WTC11 (cell line): Measurements from ENCODE around the gene PANK3. TPM values are rescaled to one million over a fixed set of nuclear protein-coding genes. Genes with fewer than 3 reads are reported as not detected.

ENCODE experiments used
- ATAC-seq: fragments of 200-7000 bp; cut with Tn5 transposase; 2 replicates; pipeline ENCODE4 v1.10.0; 2021; ENCODE audit warnings: mild to moderate bottlenecking, moderate library complexity
- CTCF ChIA-PET: fragments of 300-600 bp; sonication (Branson Sonifier 250); formaldehyde crosslinking; loops from one replicate; lab custom pipeline; 2021; ENCODE audit warnings: antibody characterized with exemption; lab: Charles Lee
- POLR2A ChIA-PET: fragments of 350-600 bp; sonication (Branson Sonifier 250); formaldehyde crosslinking; loops from one replicate; lab custom pipeline; 2021; ENCODE audit warnings: antibody characterized with exemption; lab: Charles Lee
- DNase-seq: peaks from one replicate; pipeline ENCODE4 v3.0.0; 2021; ENCODE audit warnings: low spot score
- H3K27ac Mint-ChIP-seq: 2 replicates; pipeline ENCODE4 v1.8.0; 2021; ENCODE audit warnings: mixed read lengths
- H3K27me3 Mint-ChIP-seq: 2 replicates; pipeline ENCODE4 v1.8.0; 2021; ENCODE audit warnings: low read depth, mild to moderate bottlenecking, moderate library complexity, mixed read lengths
- H3K36me3 Mint-ChIP-seq: 2 replicates; pipeline ENCODE4 v1.8.0; 2021; ENCODE audit warnings: mixed read lengths
- H3K4me1 Mint-ChIP-seq: 2 replicates; pipeline ENCODE4 v1.8.0; 2022; ENCODE audit warnings: mixed read lengths
- H3K4me3 Mint-ChIP-seq: 2 replicates; pipeline ENCODE4 v1.8.0; 2021; ENCODE audit warnings: mild to moderate bottlenecking, moderate library complexity, mixed read lengths
- H3K9me3 Mint-ChIP-seq: 2 replicates; pipeline ENCODE4 v1.8.0; 2021; ENCODE audit warnings: mixed read lengths
- EMX1 ChIP-seq: fragments of 250-450 bp; sonication (Bioruptor Pico); IDR thresholded peaks from 2 replicates; pipeline ENCODE4 v1.8.0; 2021; ENCODE audit warnings: mild to moderate bottlenecking
- ESRRA ChIP-seq: sonication (generic); formaldehyde crosslinking; IDR thresholded peaks from 2 replicates; pipeline ENCODE4 v1.8.1; 2022; ENCODE audit warnings: mild to moderate bottlenecking, missing genetic modification reagents, borderline replicate concordance
- GRHL2 ChIP-seq: fragments of 250-450 bp; sonication (Bioruptor Pico); IDR thresholded peaks from 2 replicates; pipeline ENCODE4 v1.8.0; 2022; ENCODE audit warnings: mild to moderate bottlenecking, moderate library complexity; ENCODE audit not compliant: insufficient replicate concordance, severe bottlenecking
- GTF2I ChIP-seq: fragments of 250-450 bp; sonication (Bioruptor Pico); conservative IDR thresholded peaks from 2 replicates; pipeline ENCODE4 v1.4.0; 2021; ENCODE audit warnings: mild to moderate bottlenecking
- NR1H2 ChIP-seq: sonication (generic); formaldehyde crosslinking; IDR thresholded peaks from 2 replicates; pipeline ENCODE4 v1.9.0; 2021; ENCODE audit warnings: mild to moderate bottlenecking, moderate library complexity, missing genetic modification reagents
- NR3C1 ChIP-seq: sonication (generic); formaldehyde crosslinking; conservative IDR thresholded peaks from 2 replicates; pipeline ENCODE4 v1.8.1; 2023; ENCODE audit warnings: low read depth, mild to moderate bottlenecking, missing genetic modification reagents
- OVOL2 ChIP-seq: fragments of 250-450 bp; sonication (Bioruptor Pico); IDR thresholded peaks from 2 replicates; pipeline ENCODE4 v1.9.0; 2021; ENCODE audit warnings: mild to moderate bottlenecking, borderline replicate concordance
- SMAD3 ChIP-seq: sonication (generic); formaldehyde crosslinking; IDR thresholded peaks from 2 replicates; pipeline ENCODE4 v1.8.0; 2022; ENCODE audit warnings: missing genetic modification reagents, mild to moderate bottlenecking, borderline replicate concordance
- SP1 ChIP-seq: sonication (generic); formaldehyde crosslinking; conservative IDR thresholded peaks from 2 replicates; pipeline ENCODE4 v1.8.1; 2022; ENCODE audit warnings: missing genetic modification reagents
- TEAD4 ChIP-seq: sonication (generic); formaldehyde crosslinking; IDR thresholded peaks from 2 replicates; pipeline ENCODE4 v1.8.0; 2022; ENCODE audit warnings: mild to moderate bottlenecking, missing genetic modification reagents
- ZNF219 ChIP-seq: sonication (generic); formaldehyde crosslinking; IDR thresholded peaks from 2 replicates; pipeline ENCODE4 v1.8.0; 2023; ENCODE audit warnings: missing genetic modification reagents, mild to moderate bottlenecking, borderline replicate concordance
- ZNF423 ChIP-seq: fragments of 250-450 bp; sonication (Bioruptor Pico); IDR thresholded peaks from 2 replicates; pipeline ENCODE4 v2.1.2; 2022; ENCODE audit warnings: mild to moderate bottlenecking, moderate library complexity
- total RNA-seq: library from RNA; stranded (reverse); gene quantifications from 3 replicates; pipeline ENCODE4 v1.2.3, GENCODE V29; 2021
- TF ChIP-seq, protein P1 (sequence below): sonication (generic); formaldehyde crosslinking; IDR thresholded peaks from 2 replicates; pipeline ENCODE4 v1.8.0; 2022; ENCODE audit warnings: mild to moderate bottlenecking, missing genetic modification reagents
- TF ChIP-seq, protein P2 (sequence below): fragments of 250-450 bp; sonication (Bioruptor Pico); IDR thresholded peaks from 2 replicates; pipeline ENCODE4 v2.1.2; 2022; ENCODE audit warnings: mild to moderate bottlenecking, moderate library complexity
- TF ChIP-seq, protein P3 (sequence below): sonication (generic); formaldehyde crosslinking; IDR thresholded peaks from 2 replicates; pipeline ENCODE4 v1.8.1; 2022; ENCODE audit warnings: mild to moderate bottlenecking, moderate library complexity, missing genetic modification reagents
- TF ChIP-seq, protein P4 (sequence below): sonication (generic); formaldehyde crosslinking; IDR thresholded peaks from 2 replicates; pipeline ENCODE4 v1.8.1; 2022; ENCODE audit warnings: mild to moderate bottlenecking, missing genetic modification reagents, moderate library complexity, borderline replicate concordance
- TF ChIP-seq, protein P5 (sequence below): sonication (generic); formaldehyde crosslinking; IDR thresholded peaks from 2 replicates; pipeline ENCODE4 v1.8.1; 2023; ENCODE audit warnings: mild to moderate bottlenecking, missing genetic modification reagents, moderate library complexity
- TF ChIP-seq, protein P6 (sequence below): fragments of 250-450 bp; sonication (Bioruptor Pico); IDR thresholded peaks from 2 replicates; pipeline ENCODE4 v1.9.0; 2021; ENCODE audit warnings: moderate library complexity, mild to moderate bottlenecking, inconsistent platforms, borderline replicate concordance
- TF ChIP-seq, protein P7 (sequence below): sonication (generic); formaldehyde crosslinking; IDR thresholded peaks from 2 replicates; pipeline ENCODE4 v1.8.1; 2023; ENCODE audit warnings: mild to moderate bottlenecking, moderate library complexity, missing genetic modification reagents
- TF ChIP-seq, protein P8 (sequence below): sonication (generic); formaldehyde crosslinking; IDR thresholded peaks from 2 replicates; pipeline ENCODE4 v1.8.1; 2022; ENCODE audit warnings: low read depth, mild to moderate bottlenecking, moderate library complexity, missing genetic modification reagents, borderline replicate concordance
- TF ChIP-seq, protein P9 (sequence below): sonication (generic); formaldehyde crosslinking; IDR thresholded peaks from 2 replicates; pipeline ENCODE4 v1.8.0; 2022; ENCODE audit warnings: mild to moderate bottlenecking, missing genetic modification reagents
- TF ChIP-seq, protein P10 (sequence below): sonication (generic); formaldehyde crosslinking; IDR thresholded peaks from 2 replicates; pipeline ENCODE4 v1.8.1; 2022; ENCODE audit warnings: low read depth, missing genetic modification reagents, borderline replicate concordance

The PANK3 gene
- total RNA-seq, 1 experiment from 2014 or later, result 90.2 TPM

DNA sequence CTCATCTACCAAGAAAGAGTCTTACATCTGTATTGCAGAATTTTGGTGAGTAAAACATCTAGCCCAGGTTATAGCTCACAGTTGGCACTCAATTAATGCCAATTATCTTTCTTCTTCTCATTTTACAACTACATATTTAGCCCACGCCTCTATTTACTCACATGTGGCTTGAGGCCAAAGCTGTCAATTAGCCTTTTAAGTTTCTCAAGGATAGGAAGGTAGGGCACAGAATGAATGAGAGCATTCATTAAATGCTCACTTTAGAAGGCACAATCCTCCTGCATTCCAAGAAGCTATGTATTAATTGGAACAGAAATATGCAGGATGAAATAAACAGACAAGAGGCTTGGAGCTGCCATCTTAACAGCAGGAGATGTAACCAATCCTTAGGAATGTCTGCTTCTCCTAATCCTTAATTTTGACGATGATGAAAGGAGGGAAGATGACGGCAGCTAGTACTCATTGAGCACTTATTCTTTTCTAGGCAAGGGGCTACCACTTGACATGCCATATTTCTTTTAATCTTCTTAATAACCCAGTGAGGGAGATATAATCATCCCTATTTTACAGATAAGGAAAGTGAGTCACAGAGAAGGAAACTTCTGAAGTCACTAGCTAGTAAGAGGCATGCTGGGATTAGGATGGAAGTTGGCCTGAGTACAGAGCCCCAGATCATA is 30.8 kb upstream of the PANK3 start (continued):
- TF ChIP-seq, protein P1, sequence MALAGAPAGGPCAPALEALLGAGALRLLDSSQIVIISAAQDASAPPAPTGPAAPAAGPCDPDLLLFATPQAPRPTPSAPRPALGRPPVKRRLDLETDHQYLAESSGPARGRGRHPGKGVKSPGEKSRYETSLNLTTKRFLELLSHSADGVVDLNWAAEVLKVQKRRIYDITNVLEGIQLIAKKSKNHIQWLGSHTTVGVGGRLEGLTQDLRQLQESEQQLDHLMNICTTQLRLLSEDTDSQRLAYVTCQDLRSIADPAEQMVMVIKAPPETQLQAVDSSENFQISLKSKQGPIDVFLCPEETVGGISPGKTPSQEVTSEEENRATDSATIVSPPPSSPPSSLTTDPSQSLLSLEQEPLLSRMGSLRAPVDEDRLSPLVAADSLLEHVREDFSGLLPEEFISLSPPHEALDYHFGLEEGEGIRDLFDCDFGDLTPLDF, result no peak
- no peak for TF ChIP-seq SP1 (CRISPR knock-in tag)
- TF ChIP-seq GRHL2 (CRISPR knock-in tag), result no peak
- TF ChIP-seq, protein P2, sequence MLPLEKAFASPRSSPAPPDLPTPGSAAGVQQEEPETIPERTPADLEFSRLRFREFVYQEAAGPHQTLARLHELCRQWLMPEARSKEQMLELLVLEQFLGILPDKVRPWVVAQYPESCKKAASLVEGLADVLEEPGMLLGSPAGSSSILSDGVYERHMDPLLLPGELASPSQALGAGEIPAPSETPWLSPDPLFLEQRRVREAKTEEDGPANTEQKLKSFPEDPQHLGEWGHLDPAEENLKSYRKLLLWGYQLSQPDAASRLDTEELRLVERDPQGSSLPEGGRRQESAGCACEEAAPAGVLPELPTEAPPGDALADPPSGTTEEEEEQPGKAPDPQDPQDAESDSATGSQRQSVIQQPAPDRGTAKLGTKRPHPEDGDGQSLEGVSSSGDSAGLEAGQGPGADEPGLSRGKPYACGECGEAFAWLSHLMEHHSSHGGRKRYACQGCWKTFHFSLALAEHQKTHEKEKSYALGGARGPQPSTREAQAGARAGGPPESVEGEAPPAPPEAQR (CRISPR knock-in tag), result no peak
- TF ChIP-seq, protein P3, sequence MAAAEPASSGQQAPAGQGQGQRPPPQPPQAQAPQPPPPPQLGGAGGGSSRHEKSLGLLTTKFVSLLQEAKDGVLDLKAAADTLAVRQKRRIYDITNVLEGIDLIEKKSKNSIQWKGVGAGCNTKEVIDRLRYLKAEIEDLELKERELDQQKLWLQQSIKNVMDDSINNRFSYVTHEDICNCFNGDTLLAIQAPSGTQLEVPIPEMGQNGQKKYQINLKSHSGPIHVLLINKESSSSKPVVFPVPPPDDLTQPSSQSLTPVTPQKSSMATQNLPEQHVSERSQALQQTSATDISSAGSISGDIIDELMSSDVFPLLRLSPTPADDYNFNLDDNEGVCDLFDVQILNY (CRISPR knock-in tag), result no peak
- no peak for TF ChIP-seq OVOL2 (CRISPR knock-in tag)
- TF ChIP-seq, protein P4, sequence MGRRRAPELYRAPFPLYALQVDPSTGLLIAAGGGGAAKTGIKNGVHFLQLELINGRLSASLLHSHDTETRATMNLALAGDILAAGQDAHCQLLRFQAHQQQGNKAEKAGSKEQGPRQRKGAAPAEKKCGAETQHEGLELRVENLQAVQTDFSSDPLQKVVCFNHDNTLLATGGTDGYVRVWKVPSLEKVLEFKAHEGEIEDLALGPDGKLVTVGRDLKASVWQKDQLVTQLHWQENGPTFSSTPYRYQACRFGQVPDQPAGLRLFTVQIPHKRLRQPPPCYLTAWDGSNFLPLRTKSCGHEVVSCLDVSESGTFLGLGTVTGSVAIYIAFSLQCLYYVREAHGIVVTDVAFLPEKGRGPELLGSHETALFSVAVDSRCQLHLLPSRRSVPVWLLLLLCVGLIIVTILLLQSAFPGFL (CRISPR knock-in tag), result no peak
- no peak for TF ChIP-seq NR1H2 (CRISPR knock-in tag)
- no peak for TF ChIP-seq SMAD3 (CRISPR knock-in tag)
- TF ChIP-seq TEAD4 (CRISPR knock-in tag), result no peak
- no peak for TF ChIP-seq ZNF423
- no peak for TF ChIP-seq ZNF219 (CRISPR knock-in tag)
- no peak for TF ChIP-seq EMX1 (CRISPR knock-in tag)
- TF ChIP-seq, protein P5, sequence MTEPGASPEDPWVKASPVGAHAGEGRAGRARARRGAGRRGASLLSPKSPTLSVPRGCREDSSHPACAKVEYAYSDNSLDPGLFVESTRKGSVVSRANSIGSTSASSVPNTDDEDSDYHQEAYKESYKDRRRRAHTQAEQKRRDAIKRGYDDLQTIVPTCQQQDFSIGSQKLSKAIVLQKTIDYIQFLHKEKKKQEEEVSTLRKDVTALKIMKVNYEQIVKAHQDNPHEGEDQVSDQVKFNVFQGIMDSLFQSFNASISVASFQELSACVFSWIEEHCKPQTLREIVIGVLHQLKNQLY (CRISPR knock-in tag), result no peak
- TF ChIP-seq NR3C1 (CRISPR knock-in tag), result no peak

DNA sequence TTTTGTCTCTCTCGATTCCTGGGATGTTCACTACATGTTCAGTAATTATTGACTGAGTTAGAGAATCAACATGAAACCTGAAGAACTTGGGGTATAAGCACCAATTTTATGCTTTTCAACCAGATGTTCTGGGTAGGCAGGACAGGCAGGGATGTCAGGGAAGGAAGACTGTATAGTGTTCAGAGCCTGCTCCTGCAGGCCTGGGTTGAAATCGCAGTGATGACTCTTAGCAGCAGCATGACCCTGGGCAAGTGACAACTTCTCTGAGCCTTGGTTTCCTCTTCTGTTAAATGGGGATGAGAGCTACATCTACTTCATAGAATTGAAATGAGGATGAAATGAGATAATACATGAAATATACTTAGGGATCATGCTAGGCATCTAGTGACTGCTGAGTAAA is 29.7 kb upstream of the PANK3 start:
- Mint-ChIP-seq H3K4me3 (no peak overlapping the region), H3K27me3 (no peaks in the 10 kb centered on the region), H3K36me3 (no peaks in the 10 kb centered on the region), H3K27ac (no peak overlapping the region), H3K4me1 (no peaks in the 10 kb centered on the region), H3K9me3 (no peaks in the 10 kb centered on the region)
- TF ChIP-seq, protein P6, sequence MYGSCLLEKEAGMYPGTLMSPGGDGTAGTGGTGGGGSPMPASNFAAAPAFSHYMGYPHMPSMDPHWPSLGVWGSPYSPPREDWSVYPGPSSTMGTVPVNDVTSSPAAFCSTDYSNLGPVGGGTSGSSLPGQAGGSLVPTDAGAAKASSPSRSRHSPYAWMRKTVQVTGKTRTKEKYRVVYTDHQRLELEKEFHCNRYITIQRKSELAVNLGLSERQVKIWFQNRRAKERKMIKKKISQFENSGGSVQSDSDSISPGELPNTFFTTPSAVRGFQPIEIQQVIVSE, result no peak
- peak; percentile 77 for ATAC-seq
- ChIA-PET POLR2A (no interaction called here), CTCF (no interaction called here)
- DNase-seq, result no peak

DNA sequence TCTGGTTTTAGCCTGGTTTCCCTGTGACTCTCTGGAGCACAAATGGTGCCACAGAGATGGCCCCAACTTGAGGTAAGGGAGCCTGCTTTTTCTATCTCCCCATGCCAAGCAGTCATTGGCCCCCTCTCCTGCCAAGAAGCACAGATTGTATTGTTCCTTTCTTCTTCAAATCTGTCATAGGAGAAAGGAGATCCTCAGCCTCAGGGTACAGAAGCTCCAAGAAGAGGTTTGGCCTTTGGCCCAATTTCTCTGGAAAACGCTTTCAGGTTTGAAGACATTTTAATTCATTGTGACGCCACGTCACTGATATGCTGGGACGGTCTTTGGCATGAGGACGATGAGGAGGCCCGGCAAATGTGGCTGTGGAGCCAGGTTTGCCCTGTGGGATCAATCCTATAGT is 29.2 kb upstream of the PANK3 start:
- Mint-ChIP-seq H3K9me3 (no peaks in the 10 kb centered on the region), H3K36me3 (no peaks in the 10 kb centered on the region), H3K27me3 (no peaks in the 10 kb centered on the region), H3K4me3 (no peak overlapping the region), H3K27ac (no peak overlapping the region), H3K4me1 (no peaks in the 10 kb centered on the region)
- ChIA-PET CTCF (no interaction called here), POLR2A (no interaction called here)
- ATAC-seq (no peak), DNase-seq (no peak)
- TF ChIP-seq, protein P7, sequence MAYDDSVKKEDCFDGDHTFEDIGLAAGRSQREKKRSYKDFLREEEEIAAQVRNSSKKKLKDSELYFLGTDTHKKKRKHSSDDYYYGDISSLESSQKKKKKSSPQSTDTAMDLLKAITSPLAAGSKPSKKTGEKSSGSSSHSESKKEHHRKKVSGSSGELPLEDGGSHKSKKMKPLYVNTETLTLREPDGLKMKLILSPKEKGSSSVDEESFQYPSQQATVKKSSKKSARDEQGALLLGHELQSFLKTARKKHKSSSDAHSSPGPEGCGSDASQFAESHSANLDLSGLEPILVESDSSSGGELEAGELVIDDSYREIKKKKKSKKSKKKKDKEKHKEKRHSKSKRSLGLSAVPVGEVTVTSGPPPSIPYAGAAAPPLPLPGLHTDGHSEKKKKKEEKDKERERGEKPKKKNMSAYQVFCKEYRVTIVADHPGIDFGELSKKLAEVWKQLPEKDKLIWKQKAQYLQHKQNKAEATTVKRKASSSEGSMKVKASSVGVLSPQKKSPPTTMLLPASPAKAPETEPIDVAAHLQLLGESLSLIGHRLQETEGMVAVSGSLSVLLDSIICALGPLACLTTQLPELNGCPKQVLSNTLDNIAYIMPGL (CRISPR knock-in tag), result no peak
- TF ChIP-seq, protein P8, sequence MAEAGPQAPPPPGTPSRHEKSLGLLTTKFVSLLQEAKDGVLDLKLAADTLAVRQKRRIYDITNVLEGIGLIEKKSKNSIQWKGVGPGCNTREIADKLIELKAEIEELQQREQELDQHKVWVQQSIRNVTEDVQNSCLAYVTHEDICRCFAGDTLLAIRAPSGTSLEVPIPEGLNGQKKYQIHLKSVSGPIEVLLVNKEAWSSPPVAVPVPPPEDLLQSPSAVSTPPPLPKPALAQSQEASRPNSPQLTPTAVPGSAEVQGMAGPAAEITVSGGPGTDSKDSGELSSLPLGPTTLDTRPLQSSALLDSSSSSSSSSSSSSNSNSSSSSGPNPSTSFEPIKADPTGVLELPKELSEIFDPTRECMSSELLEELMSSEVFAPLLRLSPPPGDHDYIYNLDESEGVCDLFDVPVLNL (CRISPR knock-in tag), result no peak
- TF ChIP-seq, protein P9, sequence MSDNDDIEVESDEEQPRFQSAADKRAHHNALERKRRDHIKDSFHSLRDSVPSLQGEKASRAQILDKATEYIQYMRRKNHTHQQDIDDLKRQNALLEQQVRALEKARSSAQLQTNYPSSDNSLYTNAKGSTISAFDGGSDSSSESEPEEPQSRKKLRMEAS (CRISPR knock-in tag), result no peak
- TF ChIP-seq, protein P10, sequence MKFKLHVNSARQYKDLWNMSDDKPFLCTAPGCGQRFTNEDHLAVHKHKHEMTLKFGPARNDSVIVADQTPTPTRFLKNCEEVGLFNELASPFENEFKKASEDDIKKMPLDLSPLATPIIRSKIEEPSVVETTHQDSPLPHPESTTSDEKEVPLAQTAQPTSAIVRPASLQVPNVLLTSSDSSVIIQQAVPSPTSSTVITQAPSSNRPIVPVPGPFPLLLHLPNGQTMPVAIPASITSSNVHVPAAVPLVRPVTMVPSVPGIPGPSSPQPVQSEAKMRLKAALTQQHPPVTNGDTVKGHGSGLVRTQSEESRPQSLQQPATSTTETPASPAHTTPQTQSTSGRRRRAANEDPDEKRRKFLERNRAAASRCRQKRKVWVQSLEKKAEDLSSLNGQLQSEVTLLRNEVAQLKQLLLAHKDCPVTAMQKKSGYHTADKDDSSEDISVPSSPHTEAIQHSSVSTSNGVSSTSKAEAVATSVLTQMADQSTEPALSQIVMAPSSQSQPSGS (CRISPR knock-in tag), result no peak
- TF ChIP-seq ESRRA (no peak), GTF2I (no peak), ZNF219 (CRISPR knock-in tag) (no peak)
